GM21515 (cell line): Measurements from ENCODE around the gene ESPNL.

Experiments
- ATAC-seq: cut with Tn5 transposase; IDR thresholded peaks from one replicate; pipeline ENCODE4 v1.9.1; 2021; ENCODE audit not compliant: unreplicated experiment

The ESPNL gene

DNA sequence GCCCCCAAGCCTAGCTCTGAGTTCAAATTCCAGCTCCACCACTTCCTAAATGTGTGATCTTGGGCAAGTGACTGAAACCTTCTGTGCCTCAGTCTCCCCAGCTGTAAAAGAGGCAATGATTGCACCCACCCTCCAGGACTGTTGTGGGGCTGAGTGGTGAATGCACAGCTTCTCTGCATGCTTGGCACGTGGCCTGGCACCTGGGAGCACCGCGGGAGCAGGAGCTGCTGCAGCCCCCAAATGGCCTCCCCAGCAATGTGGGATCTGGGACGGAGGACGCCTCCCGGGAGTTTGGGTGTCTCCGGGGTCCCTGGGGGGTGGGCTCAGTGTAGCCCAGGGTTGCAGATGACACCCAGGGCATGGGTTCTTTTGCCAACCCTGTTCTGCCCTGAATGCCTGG, 39.9 kb downstream of the ESPNL start:
- no peak for ATAC-seq

DNA sequence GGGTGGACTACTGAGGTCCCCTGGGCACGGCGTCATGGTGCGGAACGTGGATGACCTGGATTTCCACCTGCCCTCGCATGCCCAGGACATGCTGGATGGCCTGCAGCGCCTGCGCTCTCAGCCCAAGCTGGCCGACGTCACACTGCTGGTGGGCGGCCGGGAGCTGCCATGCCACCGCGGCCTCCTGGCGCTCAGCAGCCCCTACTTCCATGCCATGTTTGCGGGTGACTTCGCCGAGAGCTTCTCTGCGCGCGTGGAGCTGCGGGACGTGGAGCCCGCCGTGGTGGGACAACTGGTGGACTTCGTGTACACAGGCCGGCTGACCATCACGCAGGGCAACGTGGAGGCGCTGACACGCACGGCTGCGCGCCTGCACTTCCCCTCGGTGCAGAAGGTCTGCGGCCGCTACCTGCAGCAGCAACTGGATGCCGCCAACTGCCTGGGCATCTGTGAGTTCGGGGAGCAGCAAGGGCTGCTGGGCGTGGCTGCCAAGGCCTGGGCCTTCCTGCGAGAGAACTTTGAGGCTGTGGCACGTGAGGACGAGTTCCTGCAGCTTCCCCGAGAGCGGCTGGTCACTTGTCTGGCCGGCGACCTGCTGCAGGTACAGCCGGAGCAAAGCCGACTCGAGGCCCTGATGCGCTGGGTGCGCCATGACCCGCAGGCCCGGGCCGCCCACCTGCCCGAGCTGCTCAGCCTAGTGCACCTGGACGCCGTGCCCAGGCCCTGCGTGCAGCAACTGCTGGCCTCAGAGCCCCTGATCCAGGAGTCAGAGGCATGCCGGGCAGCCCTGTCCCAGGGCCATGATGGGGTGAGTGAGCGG, 40.8 kb downstream of the ESPNL start:
- ATAC-seq = no peak

DNA sequence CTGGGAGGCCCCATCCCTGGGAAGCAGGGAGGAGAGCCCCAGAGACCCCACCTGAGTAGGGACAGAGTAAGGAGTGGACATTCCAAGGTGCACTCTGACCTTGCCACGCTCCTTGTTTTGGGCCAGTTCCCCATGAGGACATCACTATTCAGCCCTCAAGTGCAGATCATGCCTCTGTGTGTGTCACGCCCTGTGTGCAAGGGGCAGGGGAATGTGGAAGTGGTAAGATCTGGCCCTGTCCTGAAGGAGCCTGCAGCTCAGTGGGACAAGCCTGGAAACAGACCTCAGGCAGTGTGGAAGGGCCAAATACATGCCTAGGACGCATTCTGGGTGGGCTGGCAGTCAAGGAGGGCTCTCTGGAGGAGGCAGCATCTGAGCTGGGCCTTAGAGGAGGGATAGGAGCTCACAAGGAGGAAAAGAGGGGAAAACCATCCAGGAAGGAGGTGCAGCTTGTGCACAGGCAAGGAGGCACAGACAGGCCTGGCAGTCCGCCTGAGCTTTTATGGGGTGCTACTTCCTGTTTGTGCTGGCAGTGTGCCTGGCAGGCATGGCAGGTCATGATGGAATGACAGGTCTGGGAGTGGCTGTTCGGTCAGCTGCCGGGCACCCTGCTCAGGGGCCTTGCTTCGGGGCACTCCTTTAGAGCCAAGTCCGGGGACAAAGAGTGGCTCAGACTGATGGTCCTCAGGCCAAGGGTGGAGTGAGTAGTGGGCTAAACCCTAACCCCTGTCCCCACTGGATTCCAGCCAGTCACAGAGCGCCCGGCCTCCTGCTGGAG, 41.6 kb downstream of the ESPNL start:
- no peak for ATAC-seq

DNA sequence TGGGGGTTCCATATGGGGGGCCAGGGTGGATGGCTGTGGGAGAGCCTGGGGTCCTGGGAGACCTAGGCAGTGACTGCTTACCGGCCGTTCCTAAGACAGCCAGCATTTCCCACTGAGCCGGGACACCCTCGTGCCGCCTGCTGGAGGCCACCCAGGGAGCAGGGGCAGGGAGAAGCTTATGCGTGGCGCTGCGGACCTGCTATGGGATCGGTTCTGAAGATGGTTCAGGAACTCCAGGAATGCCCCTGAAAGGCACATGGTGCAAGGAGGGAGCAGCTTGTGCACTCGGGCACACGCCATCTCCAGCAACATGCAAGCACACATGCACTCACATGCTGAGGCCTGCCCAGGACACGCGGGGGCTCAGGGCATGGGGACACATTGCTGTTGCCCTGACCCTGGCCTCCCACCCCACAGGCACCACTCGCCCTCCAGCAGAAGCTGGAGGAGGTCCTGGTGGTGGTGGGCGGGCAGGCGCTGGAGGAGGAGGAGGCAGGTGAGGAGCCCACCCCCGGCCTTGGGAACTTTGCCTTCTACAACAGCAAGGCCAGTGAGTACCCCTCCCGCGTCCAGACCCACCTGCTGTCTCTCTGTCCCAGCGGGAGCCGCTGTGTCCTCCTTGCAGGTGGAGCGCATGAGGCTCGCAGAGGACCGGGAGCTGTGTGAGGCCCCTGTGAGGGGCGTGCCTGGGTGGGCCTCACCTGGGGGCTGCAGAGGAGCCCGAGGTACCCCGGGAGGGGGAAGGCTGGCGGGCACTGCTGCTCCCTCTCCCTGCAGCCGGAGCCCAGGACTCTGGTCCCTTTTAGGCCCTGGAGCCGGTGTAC, 42.5 kb downstream of the ESPNL start:
- no peak for ATAC-seq

DNA sequence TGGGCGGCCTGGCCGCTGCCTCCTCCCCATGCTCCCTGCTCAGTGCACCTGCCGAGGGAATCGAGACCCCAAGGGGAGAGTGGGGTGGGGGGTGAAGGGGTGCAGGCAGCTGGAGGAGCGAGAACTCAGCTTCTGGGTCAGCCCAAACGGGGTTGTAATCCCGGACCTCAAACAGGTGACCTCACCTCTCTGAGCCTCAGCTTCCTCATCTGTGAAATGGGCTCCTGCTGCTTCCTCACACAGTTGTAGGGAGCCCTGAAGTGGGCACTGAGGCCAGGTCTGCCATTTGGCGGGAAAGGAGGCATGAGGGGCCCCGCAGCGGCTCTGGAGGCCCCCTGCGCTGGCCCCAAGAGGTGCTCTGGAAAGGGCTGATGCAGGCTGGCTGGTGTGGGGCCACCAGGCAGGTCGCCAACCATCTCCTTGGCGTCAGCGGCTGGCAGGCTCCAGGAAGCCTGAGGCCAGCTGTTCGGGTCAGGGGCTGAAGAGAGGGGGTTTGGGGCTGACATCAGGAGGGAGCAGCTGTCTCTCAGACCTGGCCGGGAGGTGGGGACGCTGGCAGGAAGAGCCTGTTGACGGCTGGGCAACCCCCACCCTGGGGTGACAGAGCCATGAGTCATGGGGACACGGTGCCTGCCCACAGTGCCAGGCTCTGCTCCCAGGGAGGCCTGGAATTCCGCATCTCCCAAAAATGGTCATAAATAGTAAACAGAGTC, 43.3 kb downstream of the ESPNL start:
- ATAC-seq = no peak

DNA sequence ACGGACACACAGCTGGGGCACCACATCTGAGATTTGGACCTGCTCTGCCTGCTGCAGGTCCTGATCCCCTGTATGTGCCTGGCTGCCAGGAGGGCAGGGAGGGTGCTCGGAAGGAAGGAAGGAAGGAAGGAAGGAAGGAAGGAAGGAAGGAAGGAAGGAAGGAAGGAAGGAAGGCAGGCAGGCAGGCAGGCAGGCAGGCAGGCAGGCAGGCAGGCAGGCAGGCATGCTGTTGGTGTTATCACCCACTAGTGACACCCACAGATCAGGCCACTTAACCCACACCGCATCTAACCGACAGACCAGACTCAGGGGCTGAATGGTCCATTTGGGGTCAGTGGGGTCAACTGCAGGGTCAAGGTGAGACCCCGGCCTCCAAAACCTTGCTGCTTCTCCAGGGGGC, 44.1 kb downstream of the ESPNL start:
- ATAC-seq = no peak

DNA sequence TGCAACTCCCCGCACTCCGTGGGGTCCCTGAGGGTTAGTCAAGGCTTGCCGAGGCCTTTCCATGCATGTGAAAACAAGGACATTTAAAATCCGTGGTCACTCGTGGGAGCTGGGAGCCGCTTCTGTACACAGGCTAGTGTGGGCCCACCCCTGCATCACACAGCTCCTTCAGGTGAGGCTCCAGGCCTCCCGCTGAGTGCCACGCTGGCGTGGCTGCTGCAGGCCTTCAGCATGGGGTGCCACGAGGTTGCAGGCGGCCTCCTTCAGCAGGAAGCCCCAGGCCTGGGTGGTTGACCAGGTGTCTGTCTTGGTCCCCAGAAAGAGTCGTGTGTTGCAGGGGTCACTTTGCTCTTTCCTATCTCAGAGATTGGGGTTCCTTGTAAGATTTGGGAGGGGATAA, 44.9 kb downstream of the ESPNL start:
- ATAC-seq = no peak

DNA sequence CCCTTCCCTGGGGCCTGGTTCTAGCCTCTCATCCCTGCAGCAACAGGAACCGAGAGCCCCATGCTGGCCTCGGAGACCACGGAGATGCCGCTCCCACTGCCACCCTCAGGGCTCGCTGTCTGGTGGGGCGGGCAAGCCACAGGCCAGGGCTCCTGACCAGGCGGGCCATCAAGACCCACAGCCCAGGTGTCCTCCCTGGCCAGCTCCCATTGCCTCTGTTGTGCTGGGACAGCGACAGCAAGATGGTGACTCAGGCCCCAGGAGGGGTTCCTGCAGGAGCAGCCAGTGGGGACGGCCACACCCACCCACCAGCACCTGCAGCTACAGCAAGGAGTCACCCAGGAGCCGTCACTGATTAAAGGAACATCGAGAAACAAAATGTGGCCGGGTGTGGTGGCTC, 45.7 kb downstream of the ESPNL start:
- no peak for ATAC-seq

DNA sequence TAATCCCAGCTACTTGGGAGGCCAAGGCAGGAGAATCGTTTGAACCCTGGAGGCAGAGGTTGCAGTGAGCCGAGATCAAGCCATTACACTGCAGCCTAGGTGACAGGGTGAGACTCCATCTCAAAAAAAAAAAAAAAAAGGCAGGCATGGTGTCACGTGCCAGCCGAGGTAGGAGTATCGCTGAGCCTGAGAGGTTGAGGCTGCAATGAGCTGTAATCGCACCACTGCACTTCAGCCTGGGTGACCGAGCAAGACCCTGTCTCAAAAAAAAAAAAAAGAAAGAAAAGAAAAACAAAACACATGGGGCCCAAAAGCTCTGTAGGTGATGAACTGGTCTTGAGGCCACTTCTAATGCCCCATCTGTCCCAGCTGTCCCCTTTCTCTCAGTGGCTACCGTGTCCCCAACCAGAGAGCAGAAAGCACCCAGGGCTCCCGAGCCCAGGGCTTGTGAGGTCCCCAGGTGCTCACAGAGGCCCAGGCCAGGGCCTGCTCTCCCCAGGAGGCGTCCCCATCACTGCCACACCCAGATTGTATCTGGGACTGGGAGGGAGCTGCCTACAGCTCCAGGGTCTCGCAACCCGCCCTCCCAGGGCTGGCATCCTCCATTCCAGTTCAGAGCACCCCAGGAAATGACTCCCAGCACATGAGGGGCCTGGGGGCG, 46.9 kb downstream of the ESPNL start:
- ATAC-seq = no peak

DNA sequence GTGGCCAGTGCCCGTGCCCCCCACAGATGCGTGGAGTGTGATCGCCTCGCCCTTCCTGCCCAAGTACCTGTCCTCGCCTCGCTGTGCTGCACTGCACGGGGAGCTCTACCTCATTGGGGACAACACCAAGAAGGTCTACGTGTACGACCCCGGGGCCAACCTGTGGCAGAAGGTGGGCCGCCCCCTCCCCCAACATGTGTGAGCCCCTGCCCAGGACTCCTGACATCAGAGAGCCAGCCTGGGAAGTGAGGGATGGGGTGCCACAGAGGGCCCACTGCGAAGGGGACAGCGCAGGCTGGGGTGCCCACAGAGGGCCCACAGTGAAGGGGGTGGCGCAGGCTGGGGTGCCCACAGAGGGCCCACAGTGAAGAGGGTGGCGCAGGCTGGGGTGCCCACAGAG, 48.8 kb downstream of the ESPNL start:
- ATAC-seq = no peak

DNA sequence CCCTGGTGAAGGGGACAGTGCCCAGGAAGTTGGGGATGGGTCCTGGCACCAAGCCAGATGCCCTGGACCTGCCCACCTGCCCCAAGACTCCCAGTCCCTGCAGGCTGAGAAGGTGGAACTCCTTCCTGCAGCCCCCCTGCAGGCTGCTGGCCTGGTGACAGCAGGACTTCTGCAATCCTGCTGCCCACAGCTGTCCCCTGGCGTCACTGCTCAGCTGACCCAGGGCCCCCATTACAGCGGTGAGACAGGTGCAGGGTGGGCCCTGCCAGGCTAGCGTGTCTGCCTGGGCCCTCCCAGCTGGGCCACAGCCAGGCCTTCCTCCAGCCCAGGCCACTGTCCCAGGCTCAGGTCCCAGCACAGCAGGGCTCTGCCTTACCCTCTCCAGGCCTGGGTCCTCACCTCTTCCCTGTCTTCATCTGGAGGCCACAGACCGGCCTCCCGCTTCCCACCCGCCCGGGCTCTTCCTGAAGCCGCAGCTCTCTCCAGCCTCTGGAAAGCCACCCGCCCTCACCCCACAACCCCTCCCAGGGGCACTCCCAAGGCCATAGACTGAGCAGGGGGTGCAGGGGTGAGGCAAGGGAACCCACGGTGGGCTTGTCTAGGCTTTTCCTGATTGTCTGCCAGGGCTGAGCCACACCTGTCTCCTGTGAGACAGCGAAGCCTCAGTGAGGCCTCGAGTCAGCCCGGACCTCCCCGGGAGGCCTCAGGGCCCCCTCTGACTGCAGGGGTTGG, 49.9 kb downstream of the ESPNL start:
- no peak for ATAC-seq

DNA sequence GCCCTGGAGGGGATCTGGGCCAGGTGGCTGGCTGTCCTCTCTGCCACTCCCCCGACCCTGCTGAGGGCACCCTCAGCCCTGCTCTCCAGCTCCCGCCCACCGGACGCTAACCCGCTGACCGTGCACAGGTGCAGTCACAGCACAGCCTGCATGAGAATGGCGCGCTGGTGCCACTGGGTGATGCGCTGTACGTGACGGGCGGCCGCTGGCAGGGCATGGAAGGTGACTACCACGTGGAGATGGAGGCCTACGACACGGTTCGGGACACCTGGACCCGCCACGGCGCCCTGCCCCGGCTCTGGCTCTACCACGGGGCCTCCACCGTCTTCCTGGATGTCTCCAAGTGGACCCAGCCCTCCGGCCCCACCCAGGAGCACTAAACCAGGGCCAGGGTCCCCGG, 50.5 kb downstream of the ESPNL start:
- ATAC-seq = no peak

DNA sequence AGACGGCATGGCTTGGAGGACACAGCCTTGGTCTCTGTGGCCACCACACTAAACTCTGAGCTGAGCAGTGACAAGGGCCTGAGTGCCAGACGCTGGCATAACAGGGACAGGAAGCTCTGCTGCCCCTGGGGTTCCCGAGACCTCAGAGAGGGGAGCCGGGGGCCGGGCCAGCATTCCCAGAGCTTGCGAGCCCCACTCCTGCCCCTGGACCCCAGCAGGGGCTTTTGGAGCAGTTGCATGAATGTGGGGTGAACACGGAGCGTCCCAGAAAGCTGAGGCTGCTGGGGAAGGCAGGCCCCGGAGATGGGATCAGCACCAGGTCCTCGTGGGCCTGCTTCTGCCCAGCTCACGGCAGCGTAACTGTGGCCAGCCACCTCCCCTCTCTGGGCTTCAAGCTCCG, 51.1 kb downstream of the ESPNL start:
- no peak for ATAC-seq

DNA sequence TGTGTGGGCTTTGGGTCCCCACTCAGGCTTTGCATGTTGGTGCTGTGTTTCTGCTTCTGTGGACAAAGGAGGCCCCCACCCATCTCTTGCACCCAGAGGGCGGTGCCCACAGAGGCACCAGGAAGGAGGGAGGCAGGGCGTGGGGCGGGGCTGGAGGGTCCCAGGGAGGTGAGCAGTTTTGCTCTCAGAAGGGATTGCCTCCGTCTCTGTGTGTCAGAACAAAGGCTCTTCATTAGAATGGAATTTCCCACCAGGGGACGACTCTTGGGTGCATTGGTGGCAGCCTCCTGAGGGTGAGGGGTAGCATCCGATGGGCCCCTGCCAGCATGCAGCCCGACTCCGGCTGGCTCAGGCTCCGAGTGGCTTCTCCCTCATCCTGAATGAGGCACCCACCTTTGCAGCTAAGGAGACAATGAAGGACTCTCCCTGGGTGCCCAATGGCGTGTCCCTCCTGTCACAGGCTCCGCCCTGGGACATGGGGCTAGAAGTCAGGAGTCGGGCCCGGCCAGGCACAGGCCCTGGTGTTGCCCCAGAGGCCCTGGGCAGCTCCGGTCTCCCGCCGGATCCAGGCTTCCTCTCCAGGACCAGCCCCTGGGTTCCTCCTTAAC, 51.6 kb downstream of the ESPNL start:
- ATAC-seq = no peak

DNA sequence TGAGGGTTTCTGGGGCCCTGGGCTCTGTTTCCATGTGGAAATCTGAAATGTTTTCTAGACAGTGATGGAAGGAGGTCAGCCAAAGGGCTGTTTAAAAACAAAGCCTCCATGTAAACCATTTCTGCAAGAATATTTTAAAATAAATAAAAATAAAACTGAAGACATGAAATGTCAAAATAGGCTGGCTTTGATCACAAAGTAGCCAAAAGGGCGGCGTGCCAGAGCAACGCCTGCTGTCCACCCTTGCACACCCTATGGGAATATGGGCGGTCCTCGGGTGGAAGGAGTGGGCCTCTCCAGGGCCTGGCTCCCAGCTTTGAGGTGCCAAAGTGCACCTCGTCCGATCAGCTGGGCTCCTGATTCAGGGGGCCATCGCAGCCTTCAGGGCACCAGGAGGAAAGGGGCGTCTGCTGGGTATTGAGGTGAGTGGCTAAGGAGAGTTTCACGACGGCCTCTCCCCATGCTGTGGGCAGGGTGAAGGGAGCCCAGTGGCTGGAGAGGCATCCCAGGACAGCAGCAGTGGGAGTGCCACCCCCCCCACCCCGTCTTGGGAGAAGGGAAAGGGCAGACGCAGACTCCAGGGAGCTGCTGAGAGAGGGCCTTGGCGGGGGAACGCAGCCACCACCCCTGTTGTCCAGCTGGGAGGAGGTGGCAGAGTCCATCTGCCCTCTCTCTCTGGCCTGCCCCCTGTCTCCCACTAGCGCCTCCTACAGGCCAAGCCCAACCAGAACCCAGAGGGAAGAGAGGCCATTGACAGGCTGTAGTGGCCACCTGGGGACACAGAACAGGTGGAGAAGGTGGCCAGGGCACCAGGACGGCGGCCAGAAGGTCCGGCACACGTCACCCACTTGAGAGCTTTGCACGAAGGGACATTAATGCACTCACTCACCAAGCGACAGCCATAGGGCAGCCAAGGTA, 52.9 kb downstream of the ESPNL start:
- ATAC-seq = no peak

DNA sequence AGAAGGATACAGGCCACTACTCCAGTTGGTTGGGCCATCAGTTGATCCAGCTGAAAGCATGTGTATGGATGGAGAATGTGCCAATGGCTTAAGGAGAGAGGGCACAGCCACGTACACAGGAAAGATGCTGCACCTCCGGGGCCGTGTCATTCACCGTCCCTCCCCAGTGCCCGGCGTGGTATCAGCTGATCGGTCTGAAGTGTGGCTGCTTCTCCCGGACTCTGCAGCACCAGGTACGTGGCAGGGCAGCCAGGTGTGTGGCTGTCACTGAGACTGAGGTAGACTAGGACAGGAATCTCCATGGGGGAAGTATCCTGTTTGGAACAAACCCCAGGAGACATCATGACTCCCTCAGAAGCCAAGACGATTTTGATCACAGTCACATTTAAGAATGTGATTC, 54.4 kb downstream of the ESPNL start:
- ATAC-seq = no peak

DNA sequence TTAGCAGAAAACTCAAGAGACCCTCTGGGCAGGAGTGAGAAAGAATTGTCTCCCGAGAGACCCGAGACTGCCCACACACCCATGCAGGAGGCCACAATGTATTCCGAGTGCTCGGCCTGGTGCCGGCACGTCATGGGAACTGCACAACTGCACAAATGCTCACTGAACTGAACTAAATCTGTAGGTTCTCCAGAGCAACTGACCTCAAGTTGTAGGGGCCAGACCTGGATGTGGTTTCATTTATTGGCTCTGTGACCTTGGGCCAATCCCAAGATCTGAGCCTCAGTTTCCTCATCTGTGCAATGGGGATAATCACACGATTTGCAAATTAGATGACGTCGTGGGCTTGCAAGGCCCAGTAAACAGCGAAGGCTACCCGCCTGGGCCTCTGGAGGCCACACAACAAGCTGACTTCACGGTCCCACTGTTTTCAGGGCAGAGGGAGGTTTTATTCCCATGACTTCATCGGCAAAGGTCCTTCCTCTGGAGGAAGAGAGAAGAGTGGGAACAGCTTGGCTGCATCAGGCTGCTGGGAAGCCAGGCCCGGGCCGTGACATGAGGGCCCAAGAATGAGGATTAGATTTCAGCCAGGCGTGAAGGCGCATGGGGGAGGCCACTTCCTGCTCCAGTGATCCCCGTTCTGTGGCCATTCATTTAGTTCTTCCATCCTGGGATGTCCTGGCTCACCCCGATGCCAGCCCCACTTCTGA, 55.1 kb downstream of the ESPNL start:
- ATAC-seq = no peak
